ENCODE results near the gene RADX.

RADX gene, protein sequence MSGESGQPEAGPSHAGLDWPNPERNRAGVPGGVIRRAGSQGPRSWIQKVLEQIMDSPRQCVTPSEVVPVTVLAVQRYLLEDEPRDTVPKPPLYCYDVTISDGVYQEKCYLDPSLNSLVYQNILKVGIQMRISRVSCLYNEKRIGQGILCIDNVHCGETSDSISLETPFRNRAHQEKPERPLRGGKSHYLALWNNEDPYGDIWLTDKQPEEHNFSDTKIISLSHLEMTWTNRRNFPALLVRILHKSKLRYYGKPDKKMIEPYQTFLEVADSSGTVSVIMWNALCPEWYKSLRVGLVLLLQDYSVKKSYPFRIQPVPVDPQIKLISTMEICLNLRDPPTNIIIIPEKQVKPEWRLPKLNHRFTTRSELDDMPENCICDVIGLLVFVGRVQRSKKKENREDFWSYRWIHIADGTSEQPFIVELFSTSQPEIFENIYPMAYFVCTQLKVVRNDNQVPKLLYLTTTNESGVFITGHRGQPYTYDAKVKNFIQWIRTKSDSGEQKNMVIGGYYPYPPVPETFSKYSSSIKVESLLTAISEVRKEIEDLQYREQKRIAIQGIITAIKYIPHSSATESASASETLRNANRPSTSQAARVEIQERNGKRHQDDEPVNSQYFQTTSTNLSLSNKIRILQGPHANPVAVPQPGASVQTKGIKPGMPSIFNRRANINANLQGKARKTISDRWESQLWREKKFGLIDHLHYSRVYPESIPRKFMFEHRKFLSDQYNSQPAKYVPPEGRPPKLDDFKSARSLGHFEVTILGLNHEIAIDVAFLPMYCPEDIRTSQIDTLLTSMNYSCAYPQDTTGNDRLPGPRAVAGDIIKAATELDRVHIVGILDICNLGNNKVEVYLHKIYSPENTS

GRCh38 chrX:106611679-106612392 lies at the start of gene RADX:
Gene RADX, plus strand, starts transcription at chrX:106611978. Its CDS starts 103 bp downstream, at chrX:106612081.
- TF ChIP-seq JUND (IDR thresholded peaks at IDR 0.05; ENCODE audit: low read depth): no peak
- DNase-seq (ENCODE audit: low read depth in 1 of 2, low spot score in 1 of 2): peak; percentile 1 to 75
- in situ Hi-C loops (cut with HindIII; ENCODE audit: low pct_unique_long_range_greater_than_20kb, low sequenced_read_pairs): no loop called here

DNA sequence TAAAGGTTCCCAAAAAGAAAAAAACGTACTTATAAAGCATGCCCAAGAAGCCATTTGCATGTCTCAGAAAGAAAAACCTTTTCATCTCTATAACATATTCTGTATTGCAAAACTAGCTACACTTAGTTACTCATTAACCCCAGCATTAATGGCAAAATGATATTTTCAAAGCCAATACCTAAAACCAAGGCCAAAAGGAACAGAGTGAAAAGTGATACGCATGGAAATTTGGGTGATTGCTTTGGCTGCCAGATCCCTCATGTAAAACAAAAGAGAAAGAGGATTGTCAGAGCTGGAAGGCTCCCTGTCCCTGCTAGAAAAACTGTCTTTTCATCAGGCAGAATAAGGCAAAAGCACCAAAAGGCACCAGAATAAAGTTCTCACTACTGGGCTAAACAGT lies 46.8 kb upstream of the RADX start:
- DNase-seq (ENCODE audit: low read depth in 1 of 2, low spot score in 1 of 2): no peak
- TF ChIP-seq JUND (IDR thresholded peaks at IDR 0.05; ENCODE audit: low read depth): no peak
- in situ Hi-C loops (cut with HindIII; ENCODE audit: low pct_unique_long_range_greater_than_20kb, low sequenced_read_pairs): no loop called here

GRCh38 chrX:106566362-106566761 lies 45.4 kb upstream of the RADX start:
- in situ Hi-C loops (cut with HindIII; ENCODE audit: low pct_unique_long_range_greater_than_20kb, low sequenced_read_pairs): no loop called here
- TF ChIP-seq JUND (IDR thresholded peaks at IDR 0.05; ENCODE audit: low read depth): no peak
- DNase-seq (ENCODE audit: low read depth in 1 of 2, low spot score in 1 of 2): no peak

DNA sequence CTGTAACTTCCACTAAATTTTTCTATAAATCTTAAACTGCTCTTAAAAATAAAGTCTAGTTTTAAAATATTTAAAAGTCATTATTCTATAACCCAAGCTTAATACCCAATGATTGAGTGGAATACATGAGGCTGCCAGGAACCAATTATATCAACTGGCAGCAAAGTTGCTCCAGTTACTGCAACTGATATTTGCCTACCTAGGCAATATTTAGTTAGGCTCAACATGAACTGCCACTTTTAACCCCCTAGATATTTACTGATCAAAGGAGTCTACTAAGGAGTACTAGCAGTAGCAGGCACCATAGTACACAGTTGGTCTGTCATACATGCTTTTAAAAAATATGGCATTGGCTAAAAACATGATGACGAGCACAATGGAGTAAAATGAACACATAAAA lies 29.9 kb upstream of the RADX start:
- no peak for TF ChIP-seq JUND (IDR thresholded peaks at IDR 0.05; ENCODE audit: low read depth)
- in situ Hi-C loops (cut with HindIII; ENCODE audit: low pct_unique_long_range_greater_than_20kb, low sequenced_read_pairs): no loop called here
- DNase-seq (ENCODE audit: low read depth in 1 of 2, low spot score in 1 of 2): no peak

GRCh38 chrX:106585478-106585877 lies 26.3 kb upstream of the RADX start:
- no peak for DNase-seq (ENCODE audit: low read depth in 1 of 2, low spot score in 1 of 2)
- in situ Hi-C loops (cut with HindIII; ENCODE audit: low pct_unique_long_range_greater_than_20kb, low sequenced_read_pairs): no loop called here

DNA sequence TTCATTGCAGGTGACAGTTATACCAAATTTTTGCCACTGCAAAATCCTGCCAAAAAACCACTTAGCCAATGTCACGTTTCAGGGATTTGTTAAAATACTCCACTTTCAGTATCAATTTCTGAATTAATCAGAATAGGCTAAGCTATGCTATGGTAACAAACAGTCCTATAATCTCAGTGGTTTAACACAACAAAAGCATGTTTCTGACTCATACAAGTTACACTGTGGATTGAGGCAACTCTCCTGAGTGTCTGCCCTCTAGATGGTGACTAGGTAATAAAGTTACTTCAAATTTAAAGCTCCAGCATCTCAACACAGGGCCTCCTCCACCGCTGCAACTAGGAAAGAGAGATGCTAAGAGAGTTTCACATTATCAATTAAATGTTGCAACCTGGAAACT lies 23.0 kb upstream of the RADX start:
- in situ Hi-C loops (cut with HindIII; ENCODE audit: low pct_unique_long_range_greater_than_20kb, low sequenced_read_pairs): no loop called here
- no peak for DNase-seq (ENCODE audit: low read depth in 1 of 2, low spot score in 1 of 2)
- no peak for TF ChIP-seq JUND (IDR thresholded peaks at IDR 0.05; ENCODE audit: low read depth)

More at GRCh38 chrX:106585478-106585877, 26.3 kb upstream of the RADX start:
- no peak for TF ChIP-seq JUND (IDR thresholded peaks at IDR 0.05; ENCODE audit: low read depth)

DNA sequence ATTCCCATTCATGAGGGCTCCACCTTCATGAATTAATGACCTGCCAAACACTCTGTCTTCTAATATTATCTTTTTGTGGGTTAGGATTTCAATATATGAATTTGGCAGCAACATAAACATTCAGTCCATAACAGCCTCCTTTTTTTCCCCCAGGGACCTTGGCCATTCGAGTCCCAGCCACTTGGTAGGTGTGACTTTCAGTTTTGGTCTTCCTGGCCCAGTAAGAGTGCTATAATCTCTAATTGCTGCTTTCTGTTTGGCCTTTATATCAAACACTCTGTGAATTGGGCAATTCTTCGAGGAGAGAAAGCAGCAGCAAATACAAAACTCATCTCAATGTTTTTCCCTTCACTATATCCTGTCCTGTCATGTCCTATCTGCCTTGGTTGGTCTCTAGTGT lies 12.4 kb upstream of the RADX start:
- DNase-seq (ENCODE audit: low read depth in 1 of 2, low spot score in 1 of 2): no peak
- no peak for TF ChIP-seq JUND (IDR thresholded peaks at IDR 0.05; ENCODE audit: low read depth)
- in situ Hi-C loops (cut with HindIII; ENCODE audit: low pct_unique_long_range_greater_than_20kb, low sequenced_read_pairs): no loop called here

- in situ Hi-C loops (cut with HindIII; ENCODE audit: low pct_unique_long_range_greater_than_20kb, low sequenced_read_pairs): no loop called here
- no peak for TF ChIP-seq JUND (IDR thresholded peaks at IDR 0.05; ENCODE audit: low read depth)
- no peak for DNase-seq (ENCODE audit: low read depth in 1 of 2, low spot score in 1 of 2)
Measured at GRCh38 chrX:106606571-106606970, 5.2 kb upstream of the RADX start.

- DNase-seq (ENCODE audit: low read depth in 1 of 2, low spot score in 1 of 2): no peak
- no peak for TF ChIP-seq JUND (IDR thresholded peaks at IDR 0.05; ENCODE audit: low read depth)
- in situ Hi-C loops (cut with HindIII; ENCODE audit: low pct_unique_long_range_greater_than_20kb, low sequenced_read_pairs): no loop called here
Measured at GRCh38 chrX:106608016-106608415, 3.8 kb upstream of the RADX start.

- TF ChIP-seq JUND (IDR thresholded peaks at IDR 0.05; ENCODE audit: low read depth): no peak
- DNase-seq (ENCODE audit: low read depth in 1 of 2, low spot score in 1 of 2): no peak
- in situ Hi-C loops (cut with HindIII; ENCODE audit: low pct_unique_long_range_greater_than_20kb, low sequenced_read_pairs): no loop called here
Measured at GRCh38 chrX:106611317-106611678, 480 bp upstream of the RADX start.

DNA sequence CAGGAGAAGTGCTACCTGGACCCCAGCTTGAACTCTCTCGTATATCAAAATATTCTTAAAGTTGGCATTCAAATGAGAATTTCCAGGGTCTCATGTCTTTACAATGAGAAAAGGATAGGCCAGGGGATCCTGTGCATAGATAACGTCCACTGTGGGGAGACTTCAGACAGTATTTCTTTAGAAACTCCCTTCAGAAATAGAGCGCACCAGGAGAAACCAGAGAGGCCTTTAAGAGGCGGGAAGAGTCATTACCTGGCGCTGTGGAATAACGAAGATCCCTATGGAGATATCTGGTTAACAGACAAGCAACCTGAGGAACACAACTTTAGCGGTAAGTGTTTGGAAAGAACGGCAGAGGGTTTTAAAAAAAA lies 600 bp downstream of the RADX start:
- in situ Hi-C loops (cut with HindIII; ENCODE audit: low pct_unique_long_range_greater_than_20kb, low sequenced_read_pairs): no loop called here
- peak; percentile 6 to 23 for DNase-seq (ENCODE audit: low read depth in 1 of 2, low spot score in 1 of 2)
- no peak for TF ChIP-seq JUND (IDR thresholded peaks at IDR 0.05; ENCODE audit: low read depth)

DNA sequence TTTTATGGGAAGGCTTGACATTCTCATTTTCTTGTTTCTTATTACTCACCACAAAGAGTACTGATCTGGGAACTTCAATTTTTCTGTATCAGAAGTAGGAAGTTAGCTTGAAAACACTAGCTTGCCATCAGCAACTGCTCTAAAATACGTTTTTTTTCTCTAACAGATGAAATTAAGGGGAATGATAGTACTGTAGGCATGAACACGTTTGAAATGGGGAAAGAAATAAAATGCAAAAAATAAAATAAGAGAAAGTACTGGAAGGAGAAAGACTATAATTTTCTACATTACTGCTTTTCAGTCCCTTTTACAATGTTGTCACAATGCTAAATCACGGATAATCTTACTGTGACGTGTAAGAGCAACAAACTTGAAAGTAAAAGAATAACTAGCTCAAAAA lies 1.5 kb downstream of the RADX start:
- in situ Hi-C loops (cut with HindIII; ENCODE audit: low pct_unique_long_range_greater_than_20kb, low sequenced_read_pairs): no loop called here
- DNase-seq (ENCODE audit: low read depth in 1 of 2, low spot score in 1 of 2): no peak
- TF ChIP-seq JUND (IDR thresholded peaks at IDR 0.05; ENCODE audit: low read depth): no peak

- in situ Hi-C loops (cut with HindIII; ENCODE audit: low pct_unique_long_range_greater_than_20kb, low sequenced_read_pairs): no loop called here
- TF ChIP-seq JUND (IDR thresholded peaks at IDR 0.05; ENCODE audit: low read depth): no peak
- no peak for DNase-seq (ENCODE audit: low read depth in 1 of 2, low spot score in 1 of 2)
Measured at GRCh38 chrX:106615041-106615440, 3.3 kb downstream of the RADX start.

Data from T47D (cell line).